ENCODE measurements around the gene CDHR3. TPM values are rescaled to one million over a fixed set of nuclear protein-coding genes. Genes with fewer than 3 reads are reported as not detected.
"Not testable (repeated sequence)": the region's sequence is repeated elsewhere in the genome, so short reads cannot be mapped to it uniquely, and the experiment has no call there.

CDHR3 gene
- total RNA-seq, 1 experiment from 2014 or later: 9.2 TPM

- Mint-ChIP-seq H3K36me3 (ENCODE audit: insufficient read depth, unreplicated experiment) (no peaks in the 10 kb centered on the region), H3K27ac (ENCODE audit: unreplicated experiment) (no peak overlapping the region), H3K4me1 (ENCODE audit: low read depth, unreplicated experiment) (peaks cover 5% of the 10 kb centered on the region), H3K4me3 (ENCODE audit: unreplicated experiment) (no peak overlapping the region), H3K27me3 (ENCODE audit: insufficient read depth, unreplicated experiment) (no peaks in the 10 kb centered on the region), H3K9me3 (ENCODE audit: unreplicated experiment) (no peaks in the 10 kb centered on the region)
- Histone ChIP-seq H3K4me3 (ENCODE audit: low read depth, low read length) (no peak overlapping the region), H3K36me3 (ENCODE audit: control insufficient read depth, insufficient read depth, low read length) (no peaks in the 10 kb centered on the region), H3K9me3 (no peaks in the 10 kb centered on the region), H3K4me1 (no peaks in the 10 kb centered on the region), H3K27me3 (replicated peaks; ENCODE audit: control insufficient read depth, insufficient read depth, low read length) (no peaks in the 10 kb centered on the region)
- DNase-seq: no peak
- BruUV-seq (replicated peaks): no TSS peak
- CTCF ChIA-PET: no interaction called here
- POLR2A ChIA-PET: no interaction called here
- no peak for TF ChIP-seq CTCF (IDR thresholded peaks at IDR 0.05; ENCODE audit: insufficient read depth in 1 of 2, low read depth in 1 of 2, low read length in 1 of 2, severe bottlenecking in 1 of 2, unreplicated experiment in 1 of 2)
- intact Hi-C loops (cut with micrococcal nuclease; ENCODE audit: unreplicated experiment): no loop called here
These were observed 17.8 kb downstream of the CDHR3 start for GRCh38 chr7:105980645-105981396.

- H3K4me3 Mint-ChIP-seq (ENCODE audit: unreplicated experiment): no peak overlapping the region
- DNase-seq: no peak
These were observed 19.3 kb downstream of the CDHR3 start for GRCh38 chr7:105982388-105982787.

GRCh38 chr7:105984808-105985207 is 21.7 kb downstream of the CDHR3 start:
- H3K4me1 Mint-ChIP-seq (ENCODE audit: low read depth, unreplicated experiment); H3K36me3 Mint-ChIP-seq (ENCODE audit: insufficient read depth, unreplicated experiment); H3K27me3 Mint-ChIP-seq (ENCODE audit: insufficient read depth, unreplicated experiment); POLR2A ChIA-PET; H3K36me3 ChIP-seq (ENCODE audit: control insufficient read depth, insufficient read depth, low read length); H3K9me3 ChIP-seq; H3K27me3 ChIP-seq (replicated peaks; ENCODE audit: control insufficient read depth, insufficient read depth, low read length); BruUV-seq (replicated peaks); H3K4me1 ChIP-seq; H3K9me3 Mint-ChIP-seq (ENCODE audit: unreplicated experiment); H3K27ac Mint-ChIP-seq (ENCODE audit: unreplicated experiment); H3K4me3 Mint-ChIP-seq (ENCODE audit: unreplicated experiment); H3K4me3 ChIP-seq (ENCODE audit: low read depth, low read length); DNase-seq: not testable (repeated sequence)
- CTCF ChIA-PET: interaction anchor here (0.9 kb wide), 1 partner anchor 13 kb away, joined by 3 read pairs; no protein-coding TSS in a partner anchor
- intact Hi-C loops (cut with micrococcal nuclease; ENCODE audit: unreplicated experiment): loop anchor here (5.0 kb wide), 1 partner anchor 108 kb away; the partner anchor contains the start of gene ATXN7L1

More at GRCh38 chr7:105982388-105982787, 19.3 kb downstream of the CDHR3 start:
- POLR2A ChIA-PET: no interaction called here
- no peaks in the 10 kb centered on the region for H3K27me3 ChIP-seq (replicated peaks; ENCODE audit: control insufficient read depth, insufficient read depth, low read length)
- no TSS peak for BruUV-seq (replicated peaks)
- H3K4me1 ChIP-seq: no peaks in the 10 kb centered on the region
- H3K36me3 Mint-ChIP-seq (ENCODE audit: insufficient read depth, unreplicated experiment): no peaks in the 10 kb centered on the region
- TF ChIP-seq CTCF (IDR thresholded peaks at IDR 0.05; ENCODE audit: insufficient read depth in 1 of 2, low read depth in 1 of 2, low read length in 1 of 2, severe bottlenecking in 1 of 2, unreplicated experiment in 1 of 2): no peak
- H3K4me1 Mint-ChIP-seq (ENCODE audit: low read depth, unreplicated experiment): no peaks in the 10 kb centered on the region
- H3K9me3 ChIP-seq: no peaks in the 10 kb centered on the region
- no peak overlapping the region for H3K27ac Mint-ChIP-seq (ENCODE audit: unreplicated experiment)
- no peak overlapping the region for H3K4me3 ChIP-seq (ENCODE audit: low read depth, low read length)
- intact Hi-C loops (cut with micrococcal nuclease; ENCODE audit: unreplicated experiment): no loop called here
- no peaks in the 10 kb centered on the region for H3K36me3 ChIP-seq (ENCODE audit: control insufficient read depth, insufficient read depth, low read length)
- H3K9me3 Mint-ChIP-seq (ENCODE audit: unreplicated experiment): no peaks in the 10 kb centered on the region
- peaks cover 6% of the 10 kb centered on the region for H3K27me3 Mint-ChIP-seq (ENCODE audit: insufficient read depth, unreplicated experiment)
- CTCF ChIA-PET: interaction anchor here (0.7 kb wide), 1 partner anchor 601 kb away, joined by 4 read pairs; no protein-coding TSS in a partner anchor
